Fibroblast of upper back skin (primary cell): ENCODE results near the gene MSI2.
A peak's percentile ranks its signal among the peaks of the same experiment; 100 is the strongest.

ENCODE experiments used
- DNase-seq: peaks from one replicate; pipeline ENCODE4 v3.0.0-alpha.2; 2013

MSI2 gene

GRCh38 chr17:57349541-57350247, 93.4 kb downstream of the MSI2 start:
- DNase-seq, result no peak

- DNase-seq, result no peak
These were observed 93.9 kb downstream of the MSI2 start for GRCh38 chr17:57350266-57350665.

GRCh38 chr17:57352665-57353175, 96.4 kb downstream of the MSI2 start:
- no peak for DNase-seq

GRCh38 chr17:57354673-57355072, 98.3 kb downstream of the MSI2 start:
- no peak for DNase-seq

- DNase-seq, result peak; percentile 38
These were observed 99.0 kb downstream of the MSI2 start for GRCh38 chr17:57355090-57355859.

- no peak for DNase-seq
These were observed 99.9 kb downstream of the MSI2 start for GRCh38 chr17:57356153-57356718.

- DNase-seq, result no peak
These were observed 100.5 kb downstream of the MSI2 start for GRCh38 chr17:57356719-57357391.

- DNase-seq, result no peak
These were observed 101.1 kb downstream of the MSI2 start for GRCh38 chr17:57357392-57357784.

- no peak for DNase-seq
These were observed 101.6 kb downstream of the MSI2 start for GRCh38 chr17:57357830-57358430.

- no peak for DNase-seq
These were observed 103.9 kb downstream of the MSI2 start for GRCh38 chr17:57360266-57360665.

- no peak for DNase-seq
These were observed 106.7 kb downstream of the MSI2 start for GRCh38 chr17:57362797-57363556.

- no peak for DNase-seq
These were observed 107.3 kb downstream of the MSI2 start for GRCh38 chr17:57363580-57363979.

- no peak for DNase-seq
These were observed 107.8 kb downstream of the MSI2 start for GRCh38 chr17:57363998-57364643.

GRCh38 chr17:57365420-57365819, 109.1 kb downstream of the MSI2 start:
- DNase-seq, result no peak

- DNase-seq, result no peak
These were observed 109.8 kb downstream of the MSI2 start for GRCh38 chr17:57366177-57366557.

- no peak for DNase-seq
These were observed 110.4 kb downstream of the MSI2 start for GRCh38 chr17:57366558-57367351.

- DNase-seq, result no peak
These were observed 112.5 kb downstream of the MSI2 start for GRCh38 chr17:57368637-57369336.

- DNase-seq, result peak; percentile 22
These were observed 113.2 kb downstream of the MSI2 start for GRCh38 chr17:57369509-57369945.

GRCh38 chr17:57370037-57370581, 113.8 kb downstream of the MSI2 start:
- DNase-seq, result peak; percentile 60

- DNase-seq, result no peak
These were observed 114.3 kb downstream of the MSI2 start for GRCh38 chr17:57370619-57371018.
